GM18499 (cell line): ENCODE data around the gene FHDC1.

ENCODE experiments used
- ATAC-seq: cut with Tn5 transposase; IDR thresholded peaks from one replicate; pipeline ENCODE4 v1.9.1; 2021; ENCODE audit warnings: moderate number of reproducible peaks; ENCODE audit not compliant: insufficient read depth, unreplicated experiment

FHDC1 gene

DNA sequence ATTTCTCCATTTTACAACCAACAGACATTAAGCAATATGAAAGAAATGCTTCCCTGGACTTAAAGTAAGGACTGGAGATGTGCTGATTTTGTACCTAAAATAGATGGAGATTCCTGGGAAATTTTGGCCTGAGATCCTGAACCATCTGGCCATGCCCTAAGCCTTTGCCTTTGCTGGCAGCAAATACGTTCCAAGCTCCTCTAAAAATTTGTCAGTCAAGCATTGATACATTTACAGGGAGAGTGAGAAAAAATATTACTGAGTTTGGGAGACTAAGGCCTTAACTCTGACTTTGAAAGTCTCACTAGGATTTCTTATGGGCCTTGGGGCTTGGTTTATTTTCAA is 63.9 kb downstream of the FHDC1 start:
- ATAC-seq, result no peak

DNA sequence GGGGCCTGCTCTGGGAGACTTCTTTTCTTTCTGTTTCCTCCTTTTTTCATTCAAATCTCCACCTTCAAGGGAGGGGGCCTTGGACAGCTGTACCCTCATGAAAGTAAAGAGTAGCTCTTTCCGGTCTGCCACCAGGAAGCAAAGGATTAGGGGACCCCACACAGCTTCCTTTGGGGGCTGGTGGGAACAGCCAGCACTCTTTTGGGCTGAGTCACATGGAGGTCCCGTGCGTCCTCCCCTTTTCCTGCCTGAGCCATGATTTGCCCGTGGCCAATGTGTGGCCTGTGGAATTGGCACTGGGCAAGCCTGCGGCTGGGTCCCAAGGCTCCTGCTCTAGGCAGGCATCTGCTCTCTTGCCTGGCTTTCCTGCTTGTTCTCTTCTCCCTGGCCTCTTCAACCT is 65.5 kb downstream of the FHDC1 start:
- no peak for ATAC-seq

DNA sequence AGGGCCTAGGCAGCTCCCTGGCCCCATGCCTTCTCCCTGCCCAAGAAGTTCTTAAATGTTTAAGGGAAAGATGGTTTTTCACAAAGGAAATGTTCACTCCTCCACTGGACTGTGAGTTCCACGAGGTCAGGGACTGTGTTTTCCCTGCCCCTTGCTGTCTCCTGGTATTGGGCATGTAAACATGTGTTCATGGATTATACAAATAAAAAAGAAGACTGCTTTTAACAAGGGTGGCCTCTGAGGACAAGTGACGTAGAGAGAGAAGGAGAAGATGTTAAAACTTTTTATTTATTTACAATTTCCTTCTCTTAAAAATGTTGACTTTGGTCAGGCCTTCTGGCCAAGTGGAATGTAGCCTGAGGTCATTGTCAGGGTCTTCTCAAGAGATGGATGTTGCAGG is 66.0 kb downstream of the FHDC1 start:
- no peak for ATAC-seq

GRCh38 chr4:153004081-153004850 is 68.1 kb downstream of the FHDC1 start:
- ATAC-seq, result no peak

DNA sequence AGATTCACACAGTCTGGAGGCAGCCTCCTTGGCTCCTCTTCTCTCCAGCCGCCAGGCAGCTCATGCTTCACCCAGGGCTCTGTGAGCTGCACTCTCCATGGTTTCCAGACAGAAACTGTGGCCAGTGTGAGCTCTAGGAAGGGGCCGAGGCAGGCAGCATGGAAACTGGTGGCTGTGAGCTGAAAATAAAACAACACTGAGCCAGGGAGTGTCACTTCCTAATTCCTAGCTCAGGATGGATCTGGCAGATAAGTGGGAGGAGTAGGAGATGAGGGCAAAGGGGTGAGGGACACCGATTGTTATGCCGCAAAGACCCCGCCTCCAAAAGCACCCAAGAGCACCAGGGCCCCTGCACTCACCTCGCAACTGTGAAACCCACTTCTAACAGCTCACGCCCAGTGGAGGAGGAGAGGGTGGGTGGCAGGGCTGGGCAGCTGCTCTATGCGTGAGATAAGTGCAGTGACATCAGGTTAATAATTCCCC is 69.8 kb downstream of the FHDC1 start:
- no peak for ATAC-seq

DNA sequence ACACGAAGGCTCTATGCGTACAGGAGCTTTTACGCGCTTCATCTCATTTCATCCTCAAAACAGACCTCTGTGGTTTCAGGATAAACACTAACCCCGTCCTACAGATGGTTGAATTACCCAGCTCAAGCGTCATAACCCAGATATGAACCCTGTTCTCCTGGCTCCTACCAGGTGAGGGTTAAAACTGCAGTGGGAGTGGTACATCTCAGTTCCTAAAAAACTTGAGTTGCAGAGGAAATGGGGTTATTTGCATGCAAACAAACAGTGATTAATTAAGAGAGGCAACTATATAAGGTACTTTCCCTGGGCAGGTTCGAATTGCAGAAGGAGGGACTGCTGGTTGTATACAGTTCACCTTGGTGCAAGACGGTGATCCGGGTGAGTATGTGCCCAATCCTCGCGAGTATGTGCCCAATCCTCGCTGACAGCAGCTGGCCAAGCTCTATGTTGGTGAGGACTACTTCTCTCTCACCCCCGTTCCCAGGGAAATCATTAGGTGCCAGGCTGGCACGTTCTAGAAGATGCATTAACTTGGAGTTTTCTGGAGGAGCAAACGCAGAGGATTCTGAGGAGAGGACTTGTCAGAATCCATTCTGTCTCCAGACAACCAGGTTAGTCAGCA is 72.6 kb downstream of the FHDC1 start:
- ATAC-seq, result no peak

GRCh38 chr4:153010146-153010545 is 74.0 kb downstream of the FHDC1 start:
- ATAC-seq, result no peak

DNA sequence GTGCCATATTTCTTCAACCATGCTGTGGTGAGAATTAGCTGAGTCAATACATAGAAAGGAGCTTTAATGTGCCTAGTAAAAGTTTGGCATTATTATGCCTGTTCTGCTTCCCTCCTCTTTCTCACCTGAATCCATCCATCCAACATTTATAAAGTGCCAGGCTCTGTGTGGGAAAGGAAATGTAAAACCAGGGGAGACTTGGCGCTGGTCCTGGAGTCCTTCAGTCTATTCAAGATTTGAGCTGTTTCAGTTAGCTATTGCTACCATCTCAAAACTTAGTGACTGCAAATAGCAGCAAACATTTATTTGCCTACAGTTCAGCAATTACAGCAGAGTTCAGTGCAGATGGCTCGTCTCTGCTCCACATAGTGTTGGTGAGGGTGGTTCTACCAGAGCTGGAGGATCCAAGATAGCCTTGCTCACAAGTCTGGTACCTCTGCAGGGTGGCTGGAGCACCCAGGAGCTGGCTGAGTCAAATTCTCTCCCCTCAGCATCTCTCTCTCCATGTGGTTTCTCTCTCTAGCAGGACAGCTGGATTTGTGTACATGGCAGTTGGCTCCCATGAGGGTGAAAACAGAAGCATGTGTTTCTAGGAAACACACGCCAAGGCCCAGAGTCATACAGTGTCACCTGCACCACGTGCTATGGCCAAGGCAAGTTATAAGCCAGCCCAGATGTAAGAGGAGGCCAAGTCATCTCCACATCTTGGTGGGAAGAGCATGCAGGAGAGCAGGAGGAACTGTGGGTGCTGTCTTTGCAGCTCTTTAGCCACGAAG is 77.3 kb downstream of the FHDC1 start:
- ATAC-seq, result no peak

GRCh38 chr4:153014460-153014859 is 78.3 kb downstream of the FHDC1 start:
- no peak for ATAC-seq

- no peak for ATAC-seq
These were observed 80.5 kb downstream of the FHDC1 start for GRCh38 chr4:153016592-153016991.

DNA sequence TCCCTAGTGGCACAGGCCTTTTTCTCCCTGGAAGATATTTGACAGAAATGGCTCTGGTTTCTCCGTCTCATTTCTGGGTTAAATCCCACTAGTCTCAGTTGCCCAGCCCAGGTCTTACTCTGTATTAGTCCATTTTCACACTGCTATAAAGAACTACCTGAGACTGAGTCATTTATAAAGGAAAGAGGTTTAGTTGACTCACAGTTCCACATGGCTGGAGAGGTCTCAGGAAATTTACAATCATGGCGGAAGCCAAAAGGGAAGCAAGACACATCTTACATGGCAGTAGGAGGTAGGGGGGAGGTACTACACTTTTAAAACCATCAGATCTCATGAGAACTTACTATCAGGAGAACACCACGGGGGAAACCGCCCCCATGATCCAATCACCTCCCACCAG is 81.9 kb downstream of the FHDC1 start:
- ATAC-seq, result no peak

- no peak for ATAC-seq
These were observed 82.6 kb downstream of the FHDC1 start for GRCh38 chr4:153018684-153019083.

GRCh38 chr4:153019906-153020305 is 83.8 kb downstream of the FHDC1 start:
- no peak for ATAC-seq

DNA sequence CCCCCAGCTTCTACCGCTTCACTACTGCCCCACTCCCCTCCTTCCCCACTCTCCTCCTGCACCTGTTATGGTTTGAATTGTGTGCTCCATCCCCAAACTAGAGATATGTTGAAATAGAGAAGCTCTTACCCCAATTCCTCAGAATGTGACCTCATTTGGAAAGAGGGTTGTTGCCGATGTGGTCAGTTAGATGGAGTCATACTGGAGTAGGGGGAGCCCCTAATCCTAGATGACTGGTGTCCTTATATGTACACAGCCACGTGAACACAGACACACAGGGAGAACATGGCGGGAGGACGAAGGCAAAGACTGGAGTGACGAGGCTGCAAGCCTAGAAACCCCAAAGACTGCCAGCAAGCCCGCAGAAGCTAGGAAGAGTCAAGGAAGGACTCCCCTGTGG is 84.3 kb downstream of the FHDC1 start:
- ATAC-seq, result no peak

DNA sequence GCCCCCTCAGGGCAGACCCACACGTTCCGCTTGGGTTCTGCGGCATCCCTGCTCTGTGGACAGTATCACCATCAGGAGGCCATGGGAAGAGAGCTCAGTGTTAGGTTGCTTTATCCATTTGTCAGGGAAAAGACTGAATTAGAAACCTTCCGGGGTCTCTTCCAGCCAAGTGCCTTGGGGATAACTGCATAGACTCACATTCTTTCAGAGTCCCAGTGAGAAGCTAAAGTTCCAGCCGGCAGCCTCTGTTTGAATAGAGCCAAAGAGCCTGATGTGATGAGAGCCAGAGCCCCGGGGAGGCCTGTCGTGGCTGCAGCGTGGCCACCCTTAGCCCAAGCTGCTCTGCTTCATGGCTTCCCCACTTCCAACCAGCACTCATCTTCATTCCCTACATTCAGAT is 85.2 kb downstream of the FHDC1 start:
- no peak for ATAC-seq

- no peak for ATAC-seq
These were observed 86.2 kb downstream of the FHDC1 start for GRCh38 chr4:153022241-153022715.

DNA sequence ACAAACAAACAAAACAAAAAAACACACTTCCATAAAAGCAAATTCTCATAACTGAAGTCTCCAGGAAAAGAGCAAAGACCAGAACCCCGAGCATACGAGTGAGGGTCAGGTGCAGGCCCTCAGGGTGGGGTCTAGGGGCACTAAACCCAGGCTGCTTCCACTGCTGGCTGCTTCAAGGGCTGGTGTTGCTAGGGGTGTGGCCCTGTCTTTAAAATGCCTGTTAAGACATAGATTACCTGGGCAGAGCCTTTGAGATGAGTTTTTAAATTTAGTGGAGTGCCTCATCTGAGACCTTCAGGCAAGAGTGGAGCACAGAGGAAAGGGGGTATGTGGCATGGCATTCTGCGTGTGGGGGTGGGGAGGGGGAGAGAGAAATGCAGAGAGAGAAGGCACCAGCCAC is 87.0 kb downstream of the FHDC1 start:
- ATAC-seq, result no peak

GRCh38 chr4:153023692-153024394 is 87.7 kb downstream of the FHDC1 start:
- no peak for ATAC-seq

GRCh38 chr4:153024466-153024865 is 88.3 kb downstream of the FHDC1 start:
- no peak for ATAC-seq

DNA sequence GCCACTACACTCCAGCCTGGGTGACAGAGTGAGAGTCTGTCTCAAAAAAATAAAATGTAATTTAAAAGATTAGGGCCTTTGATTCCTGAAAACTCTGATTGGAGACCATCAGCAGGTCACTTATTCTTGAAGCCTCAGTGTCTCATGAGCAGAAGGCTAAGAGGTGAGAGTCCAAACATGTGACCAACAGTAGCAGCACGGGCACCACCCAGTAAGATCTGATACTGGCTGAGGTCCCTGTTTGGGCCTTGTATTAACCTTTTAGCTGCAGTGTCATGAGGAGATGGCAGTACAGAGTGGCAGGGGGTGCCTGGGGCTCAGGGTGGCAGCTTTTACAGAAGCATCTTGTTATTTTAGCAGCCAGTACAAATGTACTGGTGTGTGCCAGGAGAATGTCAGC is 89.3 kb downstream of the FHDC1 start:
- ATAC-seq, result no peak
